OCI-LY1 (cell line): ENCODE data around the gene ZFPM1.

Experiments used
- CTCF ChIP-seq: fragments of 200-600 bp; sonication (generic), shearing (Covaris generic); IDR thresholded peaks from 2 replicates; pipeline ENCODE4 v1.5.1; 2017; ENCODE audit warnings: mild to moderate bottlenecking, antibody characterized with exemption, low read length, moderate library complexity, mixed read lengths
- EZH2 ChIP-seq: fragments of 200-600 bp; sonication (generic), shearing (Covaris generic); IDR thresholded peaks from 2 replicates; pipeline ENCODE4 v1.8.0; 2017; ENCODE audit warnings: borderline replicate concordance, mixed run types, mild to moderate bottlenecking, antibody characterized with exemption, low read length, moderate library complexity, mixed read lengths

GRCh38 chr16:88569985-88570690, 117.1 kb downstream of the ZFPM1 start, which contains the start of gene ZC3H18:
- TF ChIP-seq CTCF (no peak), EZH2 (no peak)
